ENCODE data around the gene HDAC5. TPM values are rescaled to one million over a fixed set of nuclear protein-coding genes. Genes with fewer than 3 reads are reported as not detected.
"Not testable (repeated sequence)": the region's sequence is repeated elsewhere in the genome, so short reads cannot be mapped to it uniquely, and the experiment has no call there.

Gene HDAC5
- total RNA-seq, 1 donor from 2014 or later: 51.2 TPM

DNA sequence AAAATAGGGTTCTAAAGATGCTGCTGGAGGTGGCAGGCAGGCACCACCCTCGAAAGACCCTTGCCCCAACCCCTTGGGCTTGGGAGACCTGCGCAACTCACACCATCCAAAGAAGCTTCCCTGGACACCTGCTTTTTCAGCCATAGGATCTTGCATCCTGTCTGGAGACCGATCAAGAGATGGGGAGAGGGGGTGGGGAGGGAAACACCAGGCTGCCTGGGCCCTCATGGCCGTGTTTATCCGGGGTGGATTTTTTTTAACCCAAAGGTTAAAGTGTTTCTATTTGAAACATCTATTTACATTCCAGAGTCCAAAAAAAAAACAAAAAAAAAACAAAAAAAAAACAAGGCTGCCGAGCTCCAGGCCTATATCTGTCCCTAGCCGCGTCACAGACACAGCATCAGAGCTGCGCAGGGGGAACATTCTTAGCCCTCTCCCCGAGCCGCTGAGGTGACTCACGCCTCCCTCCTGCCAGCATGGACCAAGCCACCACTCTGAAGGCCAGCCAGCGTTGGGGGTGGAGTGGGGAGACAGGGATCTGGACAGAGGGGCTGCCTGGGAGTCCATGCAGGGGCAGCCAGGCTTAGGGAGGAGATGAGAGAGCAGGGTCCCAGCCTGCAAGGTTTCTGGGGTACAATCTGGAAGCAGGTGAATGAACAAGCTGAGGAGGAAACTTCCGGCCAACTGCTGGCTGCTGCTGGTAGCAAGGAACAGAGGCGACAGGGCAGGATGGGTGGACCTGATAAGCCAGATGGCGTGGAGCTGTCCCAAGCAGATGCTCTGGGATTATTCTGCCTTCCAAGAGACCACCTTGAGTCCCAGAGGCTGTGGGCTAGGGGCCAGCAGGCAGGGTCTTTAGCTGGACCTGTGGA, 14.8 kb downstream of the HDAC5 start:
- H3K27ac Mint-ChIP-seq (ENCODE audit: unreplicated experiment): peak overlapping the region; percentile 94
- H3K27me3 Mint-ChIP-seq (ENCODE audit: low read depth): no peaks in the 10 kb centered on the region
- peaks cover 50% of the 10 kb centered on the region for H3K4me1 Mint-ChIP-seq (ENCODE audit: low read depth)

DNA sequence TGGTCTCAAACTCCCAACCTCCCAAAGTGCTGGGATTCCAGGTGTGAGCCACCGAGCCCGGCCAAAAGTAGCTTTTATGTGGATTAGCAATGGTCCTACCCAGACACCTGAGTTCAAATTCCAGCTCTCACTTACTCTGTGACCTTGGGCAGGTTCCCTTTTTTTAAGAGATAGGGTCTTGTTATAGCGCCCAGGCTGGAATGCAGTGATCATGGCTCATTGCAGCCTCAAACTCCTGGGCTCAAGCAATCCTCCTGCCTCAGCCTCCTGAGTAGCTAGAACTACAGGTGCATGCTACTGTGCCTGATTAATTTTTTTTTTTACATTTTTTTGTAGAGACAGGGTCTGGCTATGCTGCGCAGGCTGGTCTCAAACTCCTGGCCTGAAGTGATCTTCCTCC, 16.6 kb downstream of the HDAC5 start:
- Mint-ChIP-seq H3K4me1 (ENCODE audit: low read depth) (peaks cover 48% of the 10 kb centered on the region), H3K9me3 (ENCODE audit: low read depth) (no peaks in the 10 kb centered on the region), H3K27ac (ENCODE audit: unreplicated experiment) (no peak overlapping the region), H3K36me3 (ENCODE audit: low read depth) (peaks cover 3% of the 10 kb centered on the region), H3K27me3 (ENCODE audit: low read depth) (no peaks in the 10 kb centered on the region), H3K4me3 (ENCODE audit: unreplicated experiment) (no peak overlapping the region)
- TF ChIP-seq, protein P1, sequence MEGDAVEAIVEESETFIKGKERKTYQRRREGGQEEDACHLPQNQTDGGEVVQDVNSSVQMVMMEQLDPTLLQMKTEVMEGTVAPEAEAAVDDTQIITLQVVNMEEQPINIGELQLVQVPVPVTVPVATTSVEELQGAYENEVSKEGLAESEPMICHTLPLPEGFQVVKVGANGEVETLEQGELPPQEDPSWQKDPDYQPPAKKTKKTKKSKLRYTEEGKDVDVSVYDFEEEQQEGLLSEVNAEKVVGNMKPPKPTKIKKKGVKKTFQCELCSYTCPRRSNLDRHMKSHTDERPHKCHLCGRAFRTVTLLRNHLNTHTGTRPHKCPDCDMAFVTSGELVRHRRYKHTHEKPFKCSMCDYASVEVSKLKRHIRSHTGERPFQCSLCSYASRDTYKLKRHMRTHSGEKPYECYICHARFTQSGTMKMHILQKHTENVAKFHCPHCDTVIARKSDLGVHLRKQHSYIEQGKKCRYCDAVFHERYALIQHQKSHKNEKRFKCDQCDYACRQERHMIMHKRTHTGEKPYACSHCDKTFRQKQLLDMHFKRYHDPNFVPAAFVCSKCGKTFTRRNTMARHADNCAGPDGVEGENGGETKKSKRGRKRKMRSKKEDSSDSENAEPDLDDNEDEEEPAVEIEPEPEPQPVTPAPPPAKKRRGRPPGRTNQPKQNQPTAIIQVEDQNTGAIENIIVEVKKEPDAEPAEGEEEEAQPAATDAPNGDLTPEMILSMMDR (IDR thresholded peaks at IDR 0.05): no peak
- DNase-seq (ENCODE audit: low spot score): no peak

More for the DNA sequence above, 14.8 kb downstream of the HDAC5 start:
- no peak for DNase-seq (ENCODE audit: low spot score)
- Mint-ChIP-seq H3K9me3 (ENCODE audit: low read depth) (no peaks in the 10 kb centered on the region), H3K4me3 (ENCODE audit: unreplicated experiment) (peak overlapping the region; percentile 54), H3K36me3 (ENCODE audit: low read depth) (peaks cover 3% of the 10 kb centered on the region)
- TF ChIP-seq, protein P1 (IDR thresholded peaks at IDR 0.05): no peak

DNA sequence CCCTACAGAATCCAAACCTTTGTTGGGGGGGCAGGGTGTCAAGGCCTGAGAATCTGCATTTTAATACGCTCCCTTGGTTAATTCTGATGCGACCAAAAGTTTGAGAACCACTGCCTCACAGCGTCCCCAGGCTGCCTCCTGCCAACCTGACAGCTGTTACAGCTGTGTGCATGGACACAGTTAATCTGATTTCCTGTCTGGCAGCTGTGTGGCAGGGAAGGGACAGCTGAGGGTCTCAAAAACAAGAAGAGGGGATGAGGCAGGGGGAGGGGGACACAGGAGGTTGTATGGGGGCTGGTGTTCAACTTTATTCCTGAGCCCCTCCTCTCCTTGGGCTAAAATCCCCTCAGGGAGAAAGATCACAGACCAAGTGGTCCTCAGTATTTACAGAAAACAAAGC, 17.5 kb downstream of the HDAC5 start:
- H3K9me3 Mint-ChIP-seq (ENCODE audit: low read depth): no peaks in the 10 kb centered on the region
- DNase-seq (ENCODE audit: low spot score): no peak
- H3K36me3 Mint-ChIP-seq (ENCODE audit: low read depth): peaks cover 3% of the 10 kb centered on the region
- TF ChIP-seq, protein P1 (IDR thresholded peaks at IDR 0.05): no peak
- no peaks in the 10 kb centered on the region for H3K27me3 Mint-ChIP-seq (ENCODE audit: low read depth)
- H3K27ac Mint-ChIP-seq (ENCODE audit: unreplicated experiment): no peak overlapping the region
- H3K4me1 Mint-ChIP-seq (ENCODE audit: low read depth): peaks cover 46% of the 10 kb centered on the region
- no peak overlapping the region for H3K4me3 Mint-ChIP-seq (ENCODE audit: unreplicated experiment)

GRCh38 chr17:44105483-44105882, 18.0 kb downstream of the HDAC5 start:
- H3K27me3 Mint-ChIP-seq (ENCODE audit: low read depth): no peaks in the 10 kb centered on the region

GRCh38 chr17:44102849-44103622, 20.4 kb downstream of the HDAC5 start:
- Mint-ChIP-seq H3K27ac (ENCODE audit: unreplicated experiment) (no peak overlapping the region), H3K4me1 (ENCODE audit: low read depth) (peaks cover 22% of the 10 kb centered on the region), H3K27me3 (ENCODE audit: low read depth) (no peaks in the 10 kb centered on the region), H3K36me3 (ENCODE audit: low read depth) (peaks cover 3% of the 10 kb centered on the region), H3K9me3 (ENCODE audit: low read depth) (no peaks in the 10 kb centered on the region), H3K4me3 (ENCODE audit: unreplicated experiment) (no peak overlapping the region)
- DNase-seq (ENCODE audit: low spot score): no peak
- TF ChIP-seq, protein P1 (IDR thresholded peaks at IDR 0.05): no peak

More at GRCh38 chr17:44105483-44105882, 18.0 kb downstream of the HDAC5 start:
- H3K27ac Mint-ChIP-seq (ENCODE audit: unreplicated experiment): no peak overlapping the region
- no peaks in the 10 kb centered on the region for H3K9me3 Mint-ChIP-seq (ENCODE audit: low read depth)
- no peak overlapping the region for H3K4me3 Mint-ChIP-seq (ENCODE audit: unreplicated experiment)
- TF ChIP-seq, protein P1 (IDR thresholded peaks at IDR 0.05): no peak
- peaks cover 43% of the 10 kb centered on the region for H3K4me1 Mint-ChIP-seq (ENCODE audit: low read depth)
- peaks cover 3% of the 10 kb centered on the region for H3K36me3 Mint-ChIP-seq (ENCODE audit: low read depth)
- DNase-seq (ENCODE audit: low spot score): no peak

- peak overlapping the region; percentile 83 for H3K27ac Mint-ChIP-seq (ENCODE audit: unreplicated experiment)
- not testable (repeated sequence) for H3K9me3 Mint-ChIP-seq (ENCODE audit: low read depth); H3K4me3 Mint-ChIP-seq (ENCODE audit: unreplicated experiment); H3K36me3 Mint-ChIP-seq (ENCODE audit: low read depth); H3K27me3 Mint-ChIP-seq (ENCODE audit: low read depth)
- DNase-seq (ENCODE audit: low spot score): peak; percentile 46
- peaks cover 24% of the 10 kb centered on the region for H3K4me1 Mint-ChIP-seq (ENCODE audit: low read depth)
These were observed 21.6 kb downstream of the HDAC5 start for GRCh38 chr17:44101858-44102257.
